H54 (cell line): Measurements from ENCODE around the gene AMOTL2.

ENCODE experiments used
- DNase-seq: peaks from one replicate; pipeline ENCODE4 v3.0.0; 2011; ENCODE audit warnings: low spot score, mixed read lengths; ENCODE audit not compliant: insufficient read length
- FAIRE-seq: peaks from 3 replicates; lab custom pipeline; 2011; peaks lifted over from hg19 to GRCh38; lab: Jason Lieb, UNC
- POLR2A ChIP-seq: IDR thresholded peaks from 2 replicates; pipeline ENCODE4 v1.6.1; 2011; ENCODE audit warnings: low read depth, mild to moderate bottlenecking, low read length

AMOTL2 gene

DNA sequence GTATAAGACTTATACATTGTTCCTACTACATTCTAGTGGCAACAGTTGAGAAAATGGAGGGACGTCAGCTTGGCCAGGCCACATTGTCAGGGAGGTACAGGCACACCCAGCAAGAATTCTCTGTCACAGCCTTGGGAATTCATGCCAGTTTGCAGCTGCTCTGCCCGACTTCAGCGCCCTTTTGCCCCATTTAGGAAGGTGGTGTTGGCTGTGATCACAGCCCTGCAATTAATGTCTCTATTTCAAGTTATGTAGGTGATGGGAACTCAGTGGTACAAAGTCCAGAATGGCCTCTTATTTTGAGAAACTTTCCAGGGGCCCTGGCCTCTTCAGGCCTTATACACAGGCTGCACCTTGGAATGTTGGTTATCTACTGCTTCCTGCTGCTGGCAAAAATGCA, 26.7 kb downstream of the AMOTL2 start:
- FAIRE-seq (no peak), DNase-seq (no peak)
- TF ChIP-seq POLR2A: no peak

DNA sequence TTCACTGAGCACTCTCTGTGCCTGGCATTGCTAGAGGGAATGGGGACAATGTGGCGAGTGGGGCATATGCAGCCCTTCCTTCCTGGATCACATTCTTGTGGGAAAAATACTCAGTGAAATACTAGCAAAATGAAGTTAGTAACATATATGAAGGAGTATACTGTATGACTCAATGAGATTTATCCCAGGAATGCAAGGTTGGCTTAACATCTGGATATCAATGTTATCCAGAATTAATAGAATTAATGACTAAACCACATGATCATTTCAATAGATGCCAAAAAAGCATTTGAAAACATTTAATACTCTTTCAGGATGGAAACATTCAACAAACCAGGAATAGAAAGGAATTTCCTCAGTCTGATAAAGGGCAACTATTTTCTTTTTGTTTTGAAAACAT, 27.5 kb downstream of the AMOTL2 start:
- FAIRE-seq (no peak), DNase-seq (no peak)
- no peak for TF ChIP-seq POLR2A

DNA sequence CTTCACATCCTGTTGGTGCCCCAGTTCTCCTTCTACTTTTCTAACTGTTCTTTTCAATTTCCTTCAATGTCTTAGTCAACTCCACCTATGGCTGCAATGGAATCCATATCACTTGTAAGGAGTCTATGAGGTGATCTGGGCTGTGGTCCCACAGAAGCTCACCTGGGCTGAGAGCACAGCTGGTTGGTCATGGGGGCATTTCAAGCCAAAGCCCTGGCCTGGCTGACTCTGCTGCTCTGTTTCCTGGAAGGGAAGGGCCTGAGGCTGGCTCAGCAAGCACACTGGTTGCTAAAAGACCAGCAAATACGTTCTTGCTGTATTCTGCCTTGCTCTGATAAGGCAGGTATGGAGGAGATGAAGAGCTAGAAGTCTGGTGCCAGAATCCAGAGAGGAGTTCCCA, 29.0 kb downstream of the AMOTL2 start:
- DNase-seq: no peak
- FAIRE-seq: no peak

DNA sequence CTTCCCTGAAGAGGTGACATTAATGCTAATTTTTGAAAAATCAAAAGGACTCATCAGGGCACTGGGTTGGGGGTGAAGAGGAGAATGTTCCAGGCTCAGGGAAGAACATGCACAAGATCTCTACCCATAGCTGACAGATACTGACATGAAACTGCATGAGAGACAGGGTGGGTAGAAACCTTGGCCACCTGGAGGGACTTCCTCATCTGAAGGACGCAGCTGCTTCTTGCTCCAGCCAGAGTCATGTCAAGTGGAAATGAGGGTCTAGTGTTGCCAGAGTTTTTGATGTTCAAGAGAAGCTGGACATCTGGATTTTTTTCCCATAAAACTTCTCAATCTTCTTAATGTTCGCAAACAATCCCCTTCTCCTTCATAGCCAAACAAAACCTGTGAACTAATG, 29.7 kb downstream of the AMOTL2 start:
- no peak for FAIRE-seq
- DNase-seq: no peak

More for the DNA sequence above, 29.0 kb downstream of the AMOTL2 start:
- no peak for TF ChIP-seq POLR2A

DNA sequence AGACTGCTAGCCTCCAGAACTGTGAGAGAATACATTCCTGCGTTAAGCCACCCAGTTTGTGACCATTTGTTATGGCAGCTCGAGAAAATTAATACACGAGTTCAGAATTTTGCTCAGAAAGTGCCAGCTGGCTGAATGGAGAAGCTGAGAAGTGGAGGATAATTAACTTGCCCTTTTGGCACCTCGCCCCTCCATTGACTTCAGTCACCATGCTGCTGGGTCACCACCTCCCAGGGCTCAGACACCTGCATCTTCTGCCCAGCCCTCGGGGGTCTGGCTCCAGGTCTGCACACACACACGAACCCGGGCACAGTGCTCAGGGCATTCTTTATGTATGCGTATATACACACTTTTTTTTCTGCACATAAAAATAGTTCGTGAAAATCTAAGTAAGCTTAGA, 32.0 kb downstream of the AMOTL2 start:
- no peak for FAIRE-seq
- TF ChIP-seq POLR2A: no peak
- DNase-seq: no peak

More for the DNA sequence above, 29.7 kb downstream of the AMOTL2 start:
- TF ChIP-seq POLR2A: no peak

DNA sequence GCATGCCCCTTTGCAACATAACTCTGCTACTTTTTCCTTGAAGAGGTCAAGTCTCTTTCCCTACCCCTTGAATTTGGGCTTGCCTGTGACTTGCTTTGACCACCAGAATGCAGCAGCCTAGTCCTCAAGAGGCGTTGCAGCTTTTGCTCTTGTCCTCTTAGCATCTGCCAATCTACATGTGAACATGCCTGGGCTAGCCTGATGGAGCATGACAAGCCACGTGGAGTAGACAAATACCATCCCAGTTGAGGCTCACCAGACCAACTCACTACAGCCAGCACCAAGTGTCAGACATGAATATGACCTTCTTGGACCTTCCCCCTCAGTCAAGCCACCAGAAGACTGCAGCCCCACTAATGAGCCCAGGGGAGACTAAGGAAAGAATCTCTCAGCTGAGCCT, 32.9 kb downstream of the AMOTL2 start:
- FAIRE-seq: no peak

DNA sequence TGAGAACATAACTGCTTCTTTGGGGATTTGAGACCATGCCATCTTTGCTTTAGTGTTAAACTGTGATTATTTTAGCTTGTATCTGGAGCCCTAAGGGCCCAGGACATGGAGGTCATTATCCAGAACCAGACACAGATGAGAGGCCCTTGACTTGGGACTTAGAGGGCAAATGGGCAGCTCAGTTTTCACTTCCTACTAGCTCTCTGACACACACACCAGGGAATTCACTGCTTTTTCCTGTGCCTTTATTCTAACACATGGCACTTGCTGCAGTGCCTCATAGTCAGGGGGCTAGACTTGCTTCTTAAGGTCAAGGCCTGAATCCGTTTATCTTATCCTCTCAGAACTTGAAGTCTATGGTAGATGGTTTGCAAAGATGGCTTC, 33.3 kb downstream of the AMOTL2 start:
- TF ChIP-seq POLR2A: no peak
- DNase-seq (no peak), FAIRE-seq (no peak)

More for the DNA sequence above, 32.9 kb downstream of the AMOTL2 start:
- TF ChIP-seq POLR2A: no peak
- DNase-seq: no peak

DNA sequence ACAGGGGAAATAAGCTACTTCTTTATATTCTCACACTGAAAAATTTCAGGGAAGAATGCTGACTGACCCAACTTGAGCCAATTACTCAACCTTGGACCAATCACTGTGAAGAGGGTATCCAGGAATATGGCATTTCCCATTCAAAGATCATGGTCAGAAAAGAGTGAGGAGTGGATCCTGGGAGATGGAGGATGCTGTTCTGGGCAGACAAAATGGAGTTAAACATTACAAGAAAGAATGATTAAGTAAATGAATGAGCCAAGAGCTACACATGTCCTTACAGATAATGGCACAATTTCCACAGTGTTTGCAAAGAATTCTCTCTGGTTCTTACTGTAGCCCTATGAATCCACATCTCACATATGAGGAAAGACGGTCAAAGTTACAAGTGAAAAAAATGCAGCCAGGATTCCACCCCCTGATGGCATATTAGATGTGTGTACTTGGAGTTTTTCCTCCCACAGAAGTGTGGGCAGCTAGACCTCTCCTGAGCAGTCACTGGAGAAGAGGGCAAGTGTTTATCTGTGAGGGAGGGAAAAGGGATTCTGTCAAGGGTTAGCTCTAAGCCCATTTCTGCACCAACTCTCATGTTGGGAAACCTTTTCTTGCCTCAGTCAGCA, 33.8 kb downstream of the AMOTL2 start:
- TF ChIP-seq POLR2A: no peak
- DNase-seq (no peak), FAIRE-seq (no peak)

DNA sequence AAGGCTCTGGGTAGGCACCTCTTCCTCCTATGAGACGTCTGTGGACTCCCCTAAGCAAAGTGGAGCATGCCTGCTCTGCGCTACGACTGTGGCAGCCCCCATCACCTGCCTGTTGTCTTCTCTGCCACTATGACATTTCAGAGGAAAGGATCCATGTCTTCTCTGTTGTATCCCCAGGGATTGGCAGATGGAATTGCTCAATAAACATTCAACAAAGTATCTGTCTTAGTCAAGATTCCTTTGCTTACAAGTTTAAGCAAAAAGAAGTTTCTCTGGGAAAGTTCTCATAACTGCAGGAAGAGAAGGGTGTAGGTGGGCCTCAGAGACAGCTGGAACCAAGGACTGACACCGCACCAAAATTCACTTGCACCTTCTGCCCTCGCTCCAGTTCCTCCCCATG, 34.3 kb downstream of the AMOTL2 start:
- DNase-seq: no peak
- no peak for FAIRE-seq
- TF ChIP-seq POLR2A: no peak

DNA sequence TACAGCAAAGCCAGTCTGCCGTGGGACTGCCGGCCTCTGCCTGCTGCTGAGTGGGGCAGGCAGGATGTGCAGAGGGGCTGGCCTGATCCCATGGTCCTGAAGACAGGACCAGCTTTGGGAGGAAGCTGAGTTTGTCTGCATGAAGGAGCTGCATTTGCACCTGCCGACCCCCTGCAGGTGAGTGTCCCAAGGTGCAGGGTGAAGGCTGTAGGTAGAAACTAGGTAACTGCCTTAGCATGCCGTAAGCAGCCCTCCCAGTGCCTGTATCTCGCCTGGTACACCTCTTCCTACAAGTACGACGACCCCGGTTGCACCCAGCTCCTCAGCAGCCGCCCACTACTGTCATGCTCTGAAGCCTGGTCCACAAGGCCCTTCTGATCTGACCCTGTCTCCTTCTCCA, 34.9 kb downstream of the AMOTL2 start:
- no peak for TF ChIP-seq POLR2A
- DNase-seq (no peak), FAIRE-seq (no peak)

DNA sequence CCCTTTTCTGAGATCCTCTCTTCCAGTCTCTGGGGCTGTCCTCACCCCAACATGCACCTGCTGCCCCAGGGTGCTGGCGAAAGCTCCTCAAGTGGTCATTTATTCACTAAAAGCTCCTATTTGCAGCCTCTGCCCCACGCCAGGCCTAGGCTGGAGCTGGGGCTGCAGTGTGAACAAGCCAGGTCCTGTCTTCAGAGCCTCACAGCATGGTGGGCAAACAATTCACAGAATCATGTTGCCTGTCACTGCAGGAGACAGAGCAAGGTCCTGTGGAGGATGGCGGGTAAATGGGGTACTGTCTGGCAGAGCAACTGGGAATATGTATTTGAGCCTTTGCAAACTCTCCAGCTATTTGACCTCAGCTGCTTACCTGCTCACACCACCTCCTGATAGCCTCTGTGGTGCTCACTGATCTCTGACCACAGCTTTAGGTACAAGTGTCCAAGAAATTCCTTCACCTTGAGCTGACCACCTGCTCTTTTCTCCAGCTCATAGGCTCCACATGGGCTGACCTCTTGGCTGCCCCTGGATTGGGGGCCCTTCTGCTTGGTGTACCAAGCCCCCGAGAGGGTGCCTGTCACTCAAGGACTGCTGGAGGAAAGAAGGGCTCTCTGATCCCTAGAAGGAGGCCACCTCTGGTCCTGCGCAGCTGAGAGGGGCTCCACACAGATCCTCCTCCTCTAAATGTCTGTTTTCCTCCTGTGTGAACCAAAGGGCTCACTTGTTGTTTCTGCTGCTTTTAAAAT, 35.6 kb downstream of the AMOTL2 start:
- no peak for TF ChIP-seq POLR2A
- DNase-seq (no peak), FAIRE-seq (no peak)

DNA sequence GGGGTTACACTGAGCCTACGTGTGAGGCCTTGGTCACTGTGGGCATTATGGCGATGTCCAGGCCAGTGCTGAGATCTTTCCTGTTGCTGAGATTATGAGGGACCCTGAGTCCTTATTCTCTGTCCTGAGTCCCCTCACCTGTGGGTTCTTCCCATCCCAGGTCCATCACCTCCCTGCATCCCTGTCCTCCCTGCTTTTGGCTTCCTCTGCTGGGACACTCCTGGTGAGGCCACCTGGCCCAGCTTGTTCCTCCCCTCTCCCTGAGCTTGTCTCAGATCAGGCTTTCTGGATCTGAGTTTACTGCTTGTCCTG, 36.1 kb downstream of the AMOTL2 start:
- FAIRE-seq (no peak), DNase-seq (no peak)
- TF ChIP-seq POLR2A: no peak

DNA sequence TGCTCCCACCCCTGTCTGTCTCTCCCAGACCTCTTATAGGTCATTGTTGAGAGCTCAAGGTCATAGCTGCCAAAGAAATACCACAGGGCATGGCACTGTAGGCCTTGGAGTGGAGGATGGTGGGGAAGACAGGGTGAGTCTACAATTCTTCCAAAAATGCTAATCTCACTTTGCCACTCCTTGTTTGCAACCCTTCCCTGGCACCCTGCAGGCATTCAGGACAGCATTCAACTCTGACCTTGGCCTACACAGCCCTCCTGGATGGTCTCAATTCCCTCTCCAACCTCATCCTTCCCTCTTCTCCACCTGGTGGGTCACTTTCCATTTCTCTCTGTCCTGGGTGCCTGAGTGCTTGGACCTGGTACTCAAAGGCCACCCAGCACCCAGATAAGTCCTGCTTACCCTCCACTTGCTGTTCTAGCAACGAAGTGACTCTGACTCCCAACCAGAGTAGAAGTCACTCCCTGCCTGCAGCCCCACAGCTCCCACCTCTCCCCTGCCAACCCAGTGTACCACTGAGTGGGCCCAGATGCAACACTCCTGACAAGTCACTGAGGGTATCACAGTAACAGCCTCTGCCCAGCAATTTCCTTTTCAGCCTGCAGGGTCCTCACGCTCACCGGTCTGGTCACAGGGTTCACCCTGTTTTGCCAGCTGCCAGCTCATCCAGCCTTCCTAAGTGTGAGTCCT, 36.6 kb downstream of the AMOTL2 start:
- no peak for TF ChIP-seq POLR2A
- FAIRE-seq (no peak), DNase-seq (no peak)

DNA sequence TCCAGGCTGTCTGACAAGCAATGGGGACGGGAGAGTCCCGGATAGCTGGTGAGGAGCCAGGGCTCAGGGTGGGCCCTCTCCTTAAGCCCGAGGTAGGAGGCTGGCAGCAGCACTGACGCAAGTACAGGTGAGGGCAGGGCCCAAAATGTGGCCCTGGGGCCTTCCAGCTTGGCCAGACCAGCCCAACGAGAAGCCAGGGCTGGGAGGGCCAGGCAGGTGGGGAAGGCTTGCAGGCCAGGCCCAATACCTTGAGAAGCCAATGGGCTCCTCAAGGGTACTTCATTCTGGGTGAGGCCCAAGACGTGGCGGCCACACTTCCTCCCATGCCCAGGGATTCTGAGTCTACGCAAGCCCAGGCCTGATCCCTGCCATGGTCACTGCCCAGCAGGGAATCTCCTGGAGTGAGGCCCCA, 37.2 kb downstream of the AMOTL2 start:
- FAIRE-seq (no peak), DNase-seq (no peak)
- TF ChIP-seq POLR2A: no peak

DNA sequence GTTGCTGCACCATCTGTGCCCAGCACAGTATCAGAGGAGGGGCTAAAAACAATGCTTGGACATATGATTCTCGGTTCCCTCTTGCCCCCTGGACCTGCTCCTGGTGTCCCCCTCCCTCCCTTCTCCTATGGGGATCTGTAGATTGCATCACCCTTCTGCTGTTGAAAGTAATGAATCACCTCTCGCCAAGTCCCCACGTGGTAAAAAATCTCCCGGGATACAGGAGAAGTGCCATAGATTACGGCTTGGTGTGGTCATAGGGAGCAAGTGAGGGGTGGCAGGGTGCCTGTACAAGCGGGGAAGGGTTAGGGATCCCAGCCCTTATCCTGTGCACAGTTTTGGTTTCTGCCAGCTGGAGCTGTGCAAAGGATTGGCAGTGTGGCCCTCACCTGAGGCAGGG, 37.7 kb downstream of the AMOTL2 start:
- TF ChIP-seq POLR2A: no peak
- FAIRE-seq (no peak), DNase-seq (no peak)

DNA sequence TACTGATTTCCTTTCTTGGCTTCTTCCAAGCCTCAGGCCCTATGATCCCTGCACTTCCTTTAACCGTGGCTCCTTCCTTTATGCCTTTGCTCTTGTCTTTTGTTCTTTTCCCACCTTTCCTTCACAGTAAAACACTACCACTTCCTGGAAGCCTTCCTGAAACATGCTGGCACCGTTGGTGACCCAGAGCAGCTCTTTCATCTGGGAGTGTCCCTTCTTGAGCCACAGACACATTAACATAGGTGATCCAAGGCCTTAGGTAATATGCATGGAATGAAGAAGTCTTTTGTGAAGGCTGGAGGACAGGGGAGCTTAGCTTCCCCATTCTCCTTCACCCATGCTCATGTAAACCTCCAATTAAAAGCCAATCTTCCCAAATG, 39.4 kb downstream of the AMOTL2 start:
- FAIRE-seq: no peak
- TF ChIP-seq POLR2A: no peak
- no peak for DNase-seq
